HUDEP-2 (cell line): ENCODE measurements around the gene WFDC10B.
"Not testable (repeated sequence)": the region's sequence is repeated elsewhere in the genome, so short reads cannot be mapped to it uniquely, and the experiment has no call there.

Experiments
- DNase-seq, 76 experiments: peaks; one replicate each; lab custom pipeline; 2025; ENCODE audit not compliant: unreplicated experiment in 76 of 76; lab: John Stamatoyannopoulos, UW

WFDC10B gene

DNA sequence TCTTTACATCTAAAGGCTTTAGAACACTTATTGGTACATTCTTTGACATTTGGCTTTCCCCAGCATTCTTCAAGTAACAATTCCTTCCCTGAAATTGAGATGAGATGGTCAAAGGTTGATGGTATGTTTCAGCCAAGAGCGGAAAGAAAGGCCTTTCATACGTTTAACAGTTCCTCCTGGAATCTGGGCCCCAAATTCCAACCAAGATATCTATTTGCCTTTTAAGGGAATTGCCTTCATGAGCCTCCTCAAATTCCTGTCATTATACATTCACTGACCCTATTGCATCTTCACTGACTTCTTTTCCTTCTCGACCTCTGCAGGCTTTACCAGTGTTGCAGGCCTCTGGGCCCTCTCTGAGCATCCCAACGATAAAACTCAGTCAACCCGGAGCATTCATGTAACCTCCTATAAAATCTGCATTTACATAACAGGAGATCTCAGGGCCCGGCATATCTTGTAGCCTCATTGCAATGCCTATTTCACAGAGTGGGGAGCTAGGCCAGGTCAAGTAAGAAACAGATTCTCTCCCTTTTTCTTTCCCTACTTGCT lies 55.4 kb downstream of the WFDC10B start:
- DNase-seq: no peak

- DNase-seq: no peak
Observed at GRCh38 chr20:45647441-45648050, 57.3 kb downstream of the WFDC10B start.

DNA sequence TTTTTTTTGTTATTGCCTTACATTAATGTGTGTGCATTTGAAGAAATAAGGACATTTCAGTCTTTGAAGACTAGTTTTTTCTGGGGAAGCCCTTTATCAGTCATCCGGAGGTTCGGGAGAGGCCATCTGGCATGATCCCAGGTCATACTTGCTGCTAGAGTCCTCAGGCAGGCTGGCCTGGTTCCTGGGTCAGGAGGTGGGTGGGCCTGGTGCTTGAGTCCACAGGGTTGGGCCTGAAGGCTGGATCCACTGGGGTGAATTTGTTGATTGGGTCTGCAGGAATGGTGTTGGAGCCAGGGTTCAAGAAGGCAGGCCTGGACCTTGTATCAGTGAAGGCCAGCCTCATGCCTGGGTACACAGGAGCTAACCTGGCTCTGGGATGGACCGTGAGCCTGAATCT lies 57.9 kb downstream of the WFDC10B start:
- no peak for DNase-seq

DNA sequence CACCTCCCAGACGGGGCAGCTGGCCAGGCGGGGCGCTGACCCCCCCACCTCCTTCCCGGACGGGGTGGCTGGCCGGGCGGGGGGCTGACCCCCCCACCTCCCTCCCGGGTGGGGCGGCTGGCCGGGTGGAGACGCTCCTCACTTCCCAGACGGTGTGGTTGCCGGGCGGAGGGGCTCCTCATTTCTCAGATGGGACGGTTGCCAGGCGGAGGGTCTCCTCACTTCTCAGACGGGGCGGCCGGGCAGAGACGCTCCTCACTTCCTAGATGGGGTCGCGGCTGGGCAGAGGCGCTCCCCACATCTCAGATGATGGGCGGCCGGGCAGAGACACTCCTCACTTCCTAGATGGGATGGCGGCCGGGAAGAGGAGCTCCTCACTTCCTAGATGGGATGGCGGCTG lies 59.0 kb downstream of the WFDC10B start:
- not testable (repeated sequence) for DNase-seq

DNA sequence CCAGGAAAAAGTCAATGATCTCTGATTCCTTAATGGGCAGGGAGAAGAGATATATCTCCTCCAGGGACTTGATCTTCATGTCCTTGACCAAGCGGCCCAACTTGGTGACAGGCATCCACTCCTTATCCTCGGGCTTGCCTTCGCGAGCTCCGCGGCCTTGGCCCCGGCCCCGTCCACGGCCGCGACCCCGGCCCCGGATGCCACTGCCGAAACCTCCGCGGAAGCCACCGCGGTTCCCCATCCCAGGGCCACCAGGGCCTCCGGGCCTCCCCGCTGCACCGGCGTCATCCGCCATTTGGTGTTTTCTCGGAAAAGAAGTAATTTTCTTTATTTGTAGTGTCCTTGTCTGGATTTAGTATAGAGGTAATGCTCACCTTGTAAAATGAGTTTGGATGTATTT lies 63.7 kb downstream of the WFDC10B start:
- not testable (repeated sequence) for DNase-seq

GRCh38 chr20:45639687-45640086 lies 65.1 kb downstream of the WFDC10B start:
- DNase-seq: no peak

DNA sequence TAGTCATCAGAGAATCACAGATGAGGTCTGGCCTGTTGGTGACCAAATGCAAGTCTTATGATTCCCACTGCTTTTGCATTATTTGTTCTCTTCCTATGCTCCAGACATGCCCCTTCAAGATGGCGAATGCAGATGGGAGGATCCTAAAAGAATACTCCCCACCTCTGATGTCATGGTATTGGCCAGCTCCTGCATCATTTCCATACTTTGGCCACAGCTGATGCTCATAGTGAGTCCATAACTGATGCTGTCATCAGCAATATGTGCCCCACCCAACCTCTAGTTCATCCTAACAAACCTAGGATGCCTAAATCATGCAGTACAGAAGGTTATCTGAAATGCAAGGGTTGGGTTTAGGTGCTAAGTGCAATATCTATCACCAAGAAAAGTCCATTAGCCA lies 68.3 kb downstream of the WFDC10B start:
- DNase-seq: no peak
